ENCODE results near the gene FUS.

The FUS gene

DNA sequence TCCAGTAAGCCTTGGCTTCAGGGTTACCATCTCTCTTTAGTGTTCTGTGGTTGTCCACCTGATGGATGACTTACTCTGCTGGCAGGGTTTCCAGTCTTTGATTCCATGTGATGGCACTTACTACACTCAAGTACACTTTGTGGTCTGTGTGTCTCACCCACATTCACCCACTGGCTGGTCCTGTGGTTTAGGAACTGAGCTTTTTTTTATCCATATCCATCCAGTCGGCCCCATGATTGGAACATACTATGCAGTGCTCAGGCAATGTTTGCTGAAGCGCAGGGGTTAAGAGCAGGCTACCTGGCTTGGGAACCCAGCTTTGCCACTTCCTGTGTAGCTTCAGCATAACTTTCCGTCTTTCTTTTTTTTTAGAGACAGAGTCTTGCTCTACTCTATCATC is 2.8 kb upstream of the FUS start:
- TF ChIP-seq GATA2 (IDR thresholded peaks at IDR 0.05; ENCODE audit: low read depth, low read length), result no peak
- no peak for TF ChIP-seq GATA3 (IDR thresholded peaks at IDR 0.05; ENCODE audit: low read depth, low read length)

DNA sequence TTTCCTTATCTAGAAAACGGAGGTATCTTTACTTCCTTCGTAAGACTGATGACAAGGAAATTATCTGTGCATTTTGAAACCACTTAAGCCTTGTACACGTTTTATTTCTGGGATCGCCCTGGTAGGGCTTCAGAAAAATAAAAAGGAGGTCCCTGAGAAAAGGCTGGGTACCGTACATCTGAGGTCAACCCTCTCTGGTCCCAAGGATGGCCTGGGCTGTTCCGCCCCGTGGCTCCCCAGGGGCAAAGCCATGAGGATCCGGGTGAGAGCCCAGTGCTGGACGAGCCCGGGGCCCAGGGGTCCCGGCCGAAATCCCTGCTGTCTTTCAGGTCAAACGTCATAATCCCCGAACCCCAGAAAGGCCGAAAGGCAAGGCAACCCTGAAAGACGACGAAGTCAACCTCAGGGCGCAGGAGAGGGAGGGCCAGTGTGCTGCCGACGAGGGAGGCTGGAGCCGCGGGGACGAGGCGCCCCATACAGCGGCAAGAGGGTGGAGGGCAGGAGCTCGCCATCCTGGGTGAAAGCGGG is 656 bp upstream of the FUS start:
- TF ChIP-seq GATA3 (IDR thresholded peaks at IDR 0.05; ENCODE audit: low read depth, low read length) (no peak), GATA2 (IDR thresholded peaks at IDR 0.05; ENCODE audit: low read depth, low read length) (no peak)

DNA sequence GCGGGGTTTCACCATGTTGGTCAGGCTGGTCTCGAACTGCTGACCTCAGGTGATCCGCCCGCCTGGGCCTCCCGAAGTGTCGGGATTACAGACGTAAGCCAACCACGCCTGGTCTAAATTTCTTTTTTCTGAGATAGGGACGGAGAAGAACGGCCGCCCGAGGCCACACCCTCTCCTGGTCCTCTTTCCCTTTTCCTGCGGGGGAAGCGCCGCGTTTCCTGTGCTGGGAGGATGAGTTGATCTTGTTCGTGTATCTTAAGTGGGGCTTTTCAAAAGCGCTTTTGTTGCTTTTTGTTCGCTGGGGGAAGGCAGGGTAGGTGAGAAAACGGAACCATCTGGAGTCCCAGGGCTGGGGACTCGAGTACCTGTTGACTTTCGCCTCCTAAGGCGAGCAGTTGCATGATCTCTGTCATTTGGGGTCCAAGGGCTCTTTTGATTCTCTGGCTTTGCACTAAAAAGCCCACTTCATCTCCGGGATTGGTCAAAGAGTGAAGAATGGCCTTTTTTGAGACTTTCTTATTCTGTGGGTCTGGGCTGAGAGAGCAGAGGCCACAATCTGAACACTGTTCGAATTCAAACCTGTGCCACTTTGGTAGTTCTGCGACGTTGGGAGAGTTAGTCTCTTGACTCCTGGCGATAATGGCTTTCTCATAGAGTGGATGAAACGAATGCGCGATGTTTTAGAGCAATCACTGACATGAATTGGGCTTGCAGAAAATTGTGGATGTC is 1.3 kb downstream of the FUS start:
- TF ChIP-seq GATA2 (IDR thresholded peaks at IDR 0.05; ENCODE audit: low read depth, low read length) (no peak), GATA3 (IDR thresholded peaks at IDR 0.05; ENCODE audit: low read depth, low read length) (no peak)

DNA sequence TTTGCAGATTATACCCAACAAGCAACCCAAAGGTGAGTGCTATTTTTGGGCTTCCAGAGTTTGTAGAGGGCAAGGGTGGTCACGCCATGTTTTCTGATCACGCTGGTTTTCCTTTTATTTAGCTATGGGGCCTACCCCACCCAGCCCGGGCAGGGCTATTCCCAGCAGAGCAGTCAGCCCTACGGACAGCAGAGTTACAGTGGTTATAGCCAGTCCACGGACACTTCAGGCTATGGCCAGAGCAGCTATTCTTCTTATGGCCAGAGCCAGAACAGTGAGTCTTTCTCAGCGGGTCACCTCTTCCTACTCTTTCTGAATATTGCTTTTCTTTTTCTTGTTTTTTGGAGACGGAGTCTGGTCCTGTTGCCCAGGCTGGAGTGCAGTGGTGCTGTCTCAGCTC is 2.5 kb downstream of the FUS start:
- TF ChIP-seq GATA2 (IDR thresholded peaks at IDR 0.05; ENCODE audit: low read depth, low read length), result no peak
- no peak for TF ChIP-seq GATA3 (IDR thresholded peaks at IDR 0.05; ENCODE audit: low read depth, low read length)

DNA sequence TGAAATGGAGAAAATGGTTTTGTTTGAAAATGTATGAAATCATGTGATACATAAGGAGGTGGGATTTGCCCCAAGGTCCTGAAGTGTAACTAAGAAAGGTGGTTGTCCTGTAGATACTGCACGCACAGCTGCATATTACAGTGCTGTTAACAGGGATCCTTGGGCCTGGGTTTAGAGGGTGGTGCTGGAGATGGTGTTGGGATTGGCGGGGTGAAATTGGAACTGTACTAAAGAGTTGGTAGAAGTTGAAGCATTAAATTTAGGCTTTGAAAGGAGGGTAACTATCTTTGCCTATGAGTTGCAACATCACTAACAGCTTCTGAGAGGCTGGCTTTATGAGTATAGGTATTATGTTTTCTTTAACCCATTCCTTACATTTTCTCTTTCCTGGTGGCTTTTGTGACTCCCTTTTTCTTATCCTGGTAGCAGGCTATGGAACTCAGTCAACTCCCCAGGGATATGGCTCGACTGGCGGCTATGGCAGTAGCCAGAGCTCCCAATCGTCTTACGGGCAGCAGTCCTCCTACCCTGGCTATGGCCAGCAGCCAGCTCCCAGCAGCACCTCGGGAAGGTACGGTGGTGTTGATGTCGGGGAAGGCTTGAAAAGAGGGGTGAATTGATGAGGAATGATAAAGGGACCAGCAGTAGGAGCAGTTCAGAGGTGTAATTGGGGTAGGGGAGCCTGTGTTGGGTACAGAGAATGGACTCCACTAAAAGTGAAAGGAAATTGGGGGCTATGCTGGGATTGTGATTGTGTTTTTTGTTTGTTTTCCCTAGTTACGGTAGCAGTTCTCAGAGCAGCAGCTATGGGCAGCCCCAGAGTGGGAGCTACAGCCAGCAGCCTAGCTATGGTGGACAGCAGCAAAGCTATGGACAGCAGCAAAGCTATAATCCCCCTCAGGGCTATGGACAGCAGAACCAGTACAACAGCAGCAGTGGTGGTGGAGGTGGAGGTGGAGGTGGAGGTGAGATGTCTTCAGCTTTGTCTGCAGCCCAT is 3.8 kb downstream of the FUS start:
- TF ChIP-seq GATA2 (IDR thresholded peaks at IDR 0.05; ENCODE audit: low read depth, low read length) (no peak), GATA3 (IDR thresholded peaks at IDR 0.05; ENCODE audit: low read depth, low read length) (no peak)

DNA sequence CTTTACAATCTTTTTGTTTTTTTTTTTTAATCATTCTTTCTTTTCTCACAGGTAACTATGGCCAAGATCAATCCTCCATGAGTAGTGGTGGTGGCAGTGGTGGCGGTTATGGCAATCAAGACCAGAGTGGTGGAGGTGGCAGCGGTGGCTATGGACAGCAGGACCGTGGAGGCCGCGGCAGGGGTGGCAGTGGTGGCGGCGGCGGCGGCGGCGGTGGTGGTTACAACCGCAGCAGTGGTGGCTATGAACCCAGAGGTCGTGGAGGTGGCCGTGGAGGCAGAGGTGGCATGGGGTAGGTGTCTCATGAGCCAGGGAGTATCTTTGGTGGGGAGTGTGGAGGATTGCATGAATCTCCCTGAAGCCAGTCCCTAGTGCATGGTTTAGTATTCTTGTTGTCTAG is 4.9 kb downstream of the FUS start:
- TF ChIP-seq GATA2 (IDR thresholded peaks at IDR 0.05; ENCODE audit: low read depth, low read length), result no peak
- no peak for TF ChIP-seq GATA3 (IDR thresholded peaks at IDR 0.05; ENCODE audit: low read depth, low read length)

DNA sequence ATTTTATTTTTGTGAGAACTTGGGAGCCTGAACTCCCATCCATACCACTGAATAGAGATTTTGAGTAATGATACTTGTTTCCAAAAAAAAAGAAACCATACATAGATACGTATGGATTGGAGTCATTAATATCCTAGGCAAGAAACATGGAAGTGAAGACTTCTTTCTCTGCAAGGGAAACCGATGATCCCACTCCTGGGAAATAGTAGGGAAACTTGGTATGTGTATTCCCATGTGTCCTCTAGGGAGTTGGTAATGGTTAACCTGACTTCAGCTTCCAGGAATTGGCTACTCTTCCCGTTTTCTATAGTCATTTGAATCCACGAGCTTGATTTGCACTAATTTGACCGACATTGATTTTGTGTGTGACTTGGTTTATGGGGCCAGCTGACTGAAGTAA is 5.4 kb downstream of the FUS start:
- no peak for TF ChIP-seq GATA2 (IDR thresholded peaks at IDR 0.05; ENCODE audit: low read depth, low read length)
- TF ChIP-seq GATA3 (IDR thresholded peaks at IDR 0.05; ENCODE audit: low read depth, low read length), result no peak

DNA sequence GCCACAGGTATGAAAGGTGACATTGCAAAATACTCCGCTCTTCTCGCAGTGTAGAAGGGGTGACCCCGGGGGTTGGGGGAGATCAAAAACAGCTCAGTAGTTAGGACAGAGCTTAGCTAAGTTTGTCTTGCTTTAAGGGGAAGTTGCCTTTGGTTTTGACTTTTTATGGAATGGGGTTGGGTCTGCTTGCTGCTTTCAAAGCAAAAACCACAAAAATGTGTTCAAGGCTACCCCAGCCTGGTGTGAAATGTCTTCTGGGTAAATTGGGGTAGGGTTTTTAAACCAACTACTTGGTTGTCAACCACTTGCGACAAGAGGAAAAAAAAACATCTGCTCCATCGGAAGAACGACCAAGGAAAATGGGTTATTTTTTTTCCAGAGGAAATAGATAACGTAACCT is 6.2 kb downstream of the FUS start:
- TF ChIP-seq GATA3 (IDR thresholded peaks at IDR 0.05; ENCODE audit: low read depth, low read length) (no peak), GATA2 (IDR thresholded peaks at IDR 0.05; ENCODE audit: low read depth, low read length) (no peak)

DNA sequence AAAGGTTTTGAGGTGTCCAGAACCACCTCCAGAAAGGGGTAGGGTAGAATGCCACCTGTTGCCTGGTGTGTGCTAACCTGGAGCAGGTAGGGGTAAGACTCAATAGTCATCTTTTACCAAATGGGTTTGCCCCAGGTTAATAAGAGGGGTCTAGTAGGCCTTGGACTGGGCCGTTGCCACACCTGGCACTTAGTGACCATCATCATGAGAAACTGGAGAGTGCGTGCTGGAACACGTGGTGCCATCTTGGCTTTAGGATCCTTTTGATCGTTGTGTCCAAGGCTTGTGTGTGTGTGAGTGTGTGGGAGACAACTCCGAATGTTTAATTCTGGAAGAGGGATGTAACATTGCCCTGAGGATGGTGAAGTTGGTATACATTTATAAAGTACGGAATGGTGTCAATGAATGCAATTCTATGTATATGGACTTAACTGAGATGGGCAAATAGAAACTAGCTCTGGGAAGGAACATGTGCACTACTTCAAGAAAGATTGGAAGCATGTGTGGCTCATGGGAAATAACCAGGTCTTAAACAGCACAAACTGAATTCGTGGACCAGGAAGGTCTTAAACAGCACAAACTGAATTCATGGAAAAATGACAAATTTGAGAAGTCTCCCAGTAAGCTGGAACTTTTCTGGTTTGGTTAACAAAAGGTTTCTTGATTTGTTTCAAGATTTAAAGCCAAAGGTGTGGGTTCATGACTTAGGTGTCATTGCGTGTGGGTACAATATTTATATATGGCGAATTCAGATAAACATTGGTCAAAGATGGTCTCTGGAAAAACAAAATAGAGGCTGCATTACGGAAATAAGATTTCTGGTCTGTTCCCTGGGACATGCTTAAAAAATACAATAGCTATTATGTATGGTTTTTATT is 7.2 kb downstream of the FUS start:
- TF ChIP-seq GATA3 (IDR thresholded peaks at IDR 0.05; ENCODE audit: low read depth, low read length) (no peak), GATA2 (IDR thresholded peaks at IDR 0.05; ENCODE audit: low read depth, low read length) (no peak)

DNA sequence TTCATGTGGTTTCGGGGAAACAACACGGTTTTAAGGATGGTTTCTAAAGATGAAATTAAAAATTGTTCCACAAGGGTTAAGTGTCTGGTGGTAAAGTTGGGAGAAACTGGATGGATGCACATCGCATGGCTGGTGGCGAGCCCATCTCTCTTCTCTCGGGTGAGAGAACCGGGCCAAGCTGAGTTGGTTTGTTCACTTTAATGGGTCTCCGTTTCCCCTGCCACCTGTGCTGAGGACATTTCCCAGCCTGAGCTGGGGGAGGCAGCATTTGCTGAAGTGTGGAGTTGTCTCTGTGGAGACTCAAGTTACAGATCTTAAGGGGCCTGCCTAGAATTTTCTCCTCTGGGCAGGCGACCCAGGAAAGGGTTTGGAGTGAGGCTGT is 7.9 kb downstream of the FUS start:
- TF ChIP-seq GATA2 (IDR thresholded peaks at IDR 0.05; ENCODE audit: low read depth, low read length) (no peak), GATA3 (IDR thresholded peaks at IDR 0.05; ENCODE audit: low read depth, low read length) (no peak)

DNA sequence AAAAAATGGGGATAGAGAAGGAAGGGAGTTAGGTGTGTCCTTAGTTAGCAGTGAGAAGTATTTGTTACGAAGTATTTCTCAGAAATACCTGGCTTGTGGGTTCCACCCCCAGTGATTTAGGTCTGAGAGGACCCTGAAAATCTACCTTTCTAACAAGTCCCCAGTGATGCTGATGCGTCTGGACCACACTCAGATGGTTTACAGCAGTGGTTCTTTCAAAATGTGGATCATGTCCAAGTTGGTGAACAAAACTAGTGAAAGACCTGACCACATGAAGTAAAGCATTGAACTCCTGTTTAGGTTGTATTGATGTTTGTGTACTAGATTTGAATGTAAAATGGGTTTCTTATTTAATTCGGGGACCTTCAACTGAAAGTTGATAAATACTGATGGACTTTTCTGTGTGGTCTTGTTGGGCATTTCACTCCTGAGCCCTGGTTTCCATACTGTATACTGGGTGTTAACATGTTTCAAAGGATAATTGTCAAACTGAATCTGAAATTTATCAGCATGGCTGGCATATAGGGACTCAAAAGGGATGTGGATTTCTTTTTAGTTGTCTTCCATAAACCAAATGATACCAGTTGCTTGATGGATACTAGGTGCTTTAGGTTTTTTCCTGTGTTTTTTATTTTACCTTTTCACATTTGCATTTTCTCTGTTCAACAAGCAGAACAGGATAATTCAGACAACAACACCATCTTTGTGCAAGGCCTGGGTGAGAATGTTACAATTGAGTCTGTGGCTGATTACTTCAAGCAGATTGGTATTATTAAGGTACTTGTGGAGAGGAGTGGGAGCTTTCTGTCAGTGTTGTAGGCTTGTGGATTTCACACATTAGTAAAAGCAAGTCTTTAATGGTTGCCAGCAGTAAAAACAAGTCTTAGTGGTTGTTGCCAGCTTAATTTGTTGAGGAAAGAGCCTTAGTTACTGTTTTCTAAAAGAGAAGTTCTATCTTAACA is 8.8 kb downstream of the FUS start:
- TF ChIP-seq GATA3 (IDR thresholded peaks at IDR 0.05; ENCODE audit: low read depth, low read length) (no peak), GATA2 (IDR thresholded peaks at IDR 0.05; ENCODE audit: low read depth, low read length) (no peak)

DNA sequence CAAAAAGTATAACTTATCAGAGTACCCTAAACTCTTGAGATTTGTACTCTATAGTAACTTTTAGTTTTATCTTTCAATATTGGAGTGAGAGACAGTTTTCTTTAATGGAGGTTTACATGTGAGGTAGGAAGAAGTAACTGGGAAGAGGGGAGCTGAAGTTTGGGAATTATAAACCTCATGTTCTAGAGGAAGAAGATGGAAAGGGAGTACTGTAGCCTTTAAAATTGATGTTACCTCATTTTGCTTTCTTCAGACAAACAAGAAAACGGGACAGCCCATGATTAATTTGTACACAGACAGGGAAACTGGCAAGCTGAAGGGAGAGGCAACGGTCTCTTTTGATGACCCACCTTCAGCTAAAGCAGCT is 9.5 kb downstream of the FUS start:
- no peak for TF ChIP-seq GATA2 (IDR thresholded peaks at IDR 0.05; ENCODE audit: low read depth, low read length)
- TF ChIP-seq GATA3 (IDR thresholded peaks at IDR 0.05; ENCODE audit: low read depth, low read length), result no peak

DNA sequence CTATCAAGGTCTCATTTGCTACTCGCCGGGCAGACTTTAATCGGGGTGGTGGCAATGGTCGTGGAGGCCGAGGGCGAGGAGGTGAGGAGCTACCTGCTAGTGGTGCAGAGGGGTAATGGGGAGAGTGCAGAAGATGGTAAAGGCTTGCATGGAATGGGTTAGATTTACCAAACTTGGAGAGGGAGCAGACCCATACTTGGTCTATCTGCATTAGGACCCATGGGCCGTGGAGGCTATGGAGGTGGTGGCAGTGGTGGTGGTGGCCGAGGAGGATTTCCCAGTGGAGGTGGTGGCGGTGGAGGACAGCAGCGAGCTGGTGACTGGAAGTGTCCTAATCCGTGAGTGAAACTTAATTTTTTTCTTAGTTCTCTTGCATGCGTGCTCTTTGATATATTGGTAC is 10.1 kb downstream of the FUS start:
- TF ChIP-seq GATA3 (IDR thresholded peaks at IDR 0.05; ENCODE audit: low read depth, low read length) (no peak), GATA2 (IDR thresholded peaks at IDR 0.05; ENCODE audit: low read depth, low read length) (no peak)
